Forelimb muscle (tissue), 1 donor: ENCODE results near the gene HES4. TPM values are rescaled to one million over a fixed set of nuclear protein-coding genes. Genes with fewer than 3 reads are reported as not detected.
"Not testable (repeated sequence)": the region's sequence is repeated elsewhere in the genome, so short reads cannot be mapped to it uniquely, and the experiment has no call there.

ENCODE experiments used
- DNase-seq: peaks from one replicate; pipeline ENCODE4 v3.0.0-alpha.2; 2013; ENCODE audit warnings: low read depth
- polyA plus RNA-seq: library from polyadenylated mRNA; unstranded; fragments of 120-200 nt; gene quantifications from one replicate; pipeline ENCODE4 v1.2.1, GENCODE V29; 2013; ENCODE audit not compliant: insufficient read length

Gene HES4
- polyA plus RNA-seq, 1 donor, result 19.9 TPM

DNA sequence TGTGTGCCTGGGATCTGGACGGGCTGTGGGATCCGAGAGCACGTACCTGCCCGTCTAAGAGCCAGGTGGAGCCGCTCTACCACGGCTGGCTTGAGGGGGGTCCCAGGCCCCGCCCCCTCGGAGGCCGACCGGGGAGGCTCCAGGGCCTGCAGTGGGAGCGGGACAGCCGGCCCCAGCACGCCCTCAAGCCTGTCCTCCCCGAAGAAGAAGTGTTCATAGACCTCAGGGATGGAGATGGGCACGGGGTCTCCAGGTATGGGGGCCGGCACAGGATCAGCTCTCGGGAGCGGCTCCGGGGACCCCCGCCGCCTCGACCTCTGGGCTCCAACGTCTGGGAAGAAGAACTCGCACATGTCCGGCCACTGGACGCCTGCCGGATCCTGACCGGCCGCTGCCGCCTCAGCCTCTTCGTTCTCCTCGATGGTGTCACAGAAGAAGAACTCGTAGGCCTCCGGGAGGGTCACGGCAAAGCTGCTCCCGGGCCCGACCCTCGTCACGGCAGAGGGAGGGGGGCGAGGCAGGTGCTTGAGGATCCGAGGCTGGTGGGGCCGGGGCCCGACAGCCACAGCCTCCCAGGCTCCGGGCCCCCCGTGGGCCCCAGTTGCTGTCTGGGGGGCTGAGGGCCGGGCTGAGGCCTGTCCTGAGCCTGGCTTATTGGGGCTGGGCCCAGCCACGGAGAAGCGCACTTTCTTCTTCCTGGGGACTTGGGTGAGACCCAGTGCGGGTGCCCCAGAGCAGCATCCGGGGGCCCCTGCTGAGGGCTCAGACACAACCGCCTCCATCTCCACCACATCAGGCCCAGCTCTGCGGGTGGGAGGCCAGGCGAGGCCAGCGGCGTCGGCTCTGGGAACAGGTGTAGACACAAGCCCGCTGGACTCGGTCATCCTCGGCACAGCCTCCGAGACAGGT, 20.8 kb downstream of the HES4 start:
- no peak for DNase-seq

GRCh38 chr1:978069-978834, 21.6 kb downstream of the HES4 start:
- no peak for DNase-seq

- not testable (repeated sequence) for DNase-seq
Measured at GRCh38 chr1:976791-977190, 23.1 kb downstream of the HES4 start.

- DNase-seq, result no peak
Measured at GRCh38 chr1:975896-976683, 23.8 kb downstream of the HES4 start.

DNA sequence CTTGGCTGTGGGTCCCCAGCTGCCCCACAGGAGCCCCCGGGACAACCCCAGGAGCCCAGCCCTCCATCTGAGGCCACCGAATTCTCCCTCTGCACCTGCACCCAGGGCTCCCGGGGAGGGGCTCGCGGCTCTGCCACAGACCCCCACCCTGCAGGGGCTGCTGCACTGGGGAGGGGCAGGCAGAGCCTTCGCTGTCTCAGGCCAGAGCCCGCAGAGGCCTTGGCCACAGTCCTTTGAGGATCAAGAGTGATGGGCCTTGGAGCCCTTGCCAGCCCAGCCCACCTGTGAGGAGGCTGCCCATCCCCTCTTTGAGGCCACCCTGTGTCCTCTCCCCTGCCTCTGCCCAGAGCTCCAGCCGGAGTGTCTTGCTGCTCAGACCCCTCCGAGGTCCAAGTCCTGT, 24.5 kb downstream of the HES4 start:
- no peak for DNase-seq

DNA sequence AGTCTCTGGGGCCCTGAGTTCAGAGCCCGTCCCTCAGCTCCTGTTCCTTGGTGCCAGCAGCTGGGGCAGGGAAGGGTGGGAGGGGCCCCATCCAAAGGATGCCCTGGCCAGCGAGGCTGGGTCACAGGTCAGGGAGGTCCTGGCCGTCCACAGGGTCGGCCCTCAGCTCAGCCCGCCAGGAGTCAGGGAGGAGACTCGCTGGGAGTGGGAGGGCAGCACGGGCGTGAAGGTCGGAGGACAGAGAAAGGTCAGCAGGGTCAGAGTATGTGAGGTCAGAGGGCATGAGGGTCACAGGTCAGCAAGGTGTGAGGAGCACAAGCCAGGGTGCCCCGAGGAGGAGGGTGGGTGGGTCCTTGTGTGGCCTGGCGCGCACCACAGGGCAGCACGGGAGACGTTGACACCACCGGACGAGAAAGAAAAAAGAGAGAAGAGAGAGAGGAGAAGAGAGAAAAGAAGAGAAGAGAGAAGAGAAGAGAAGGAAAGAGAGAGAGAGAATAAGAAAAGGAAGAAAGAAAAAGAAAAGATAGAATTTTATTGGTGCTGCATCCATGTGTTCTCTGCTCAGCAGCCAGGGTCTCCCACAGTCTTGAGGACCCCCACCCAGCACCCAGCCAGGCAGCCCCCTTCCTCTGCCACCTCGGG, 25.1 kb downstream of the HES4 start:
- no peak for DNase-seq

DNA sequence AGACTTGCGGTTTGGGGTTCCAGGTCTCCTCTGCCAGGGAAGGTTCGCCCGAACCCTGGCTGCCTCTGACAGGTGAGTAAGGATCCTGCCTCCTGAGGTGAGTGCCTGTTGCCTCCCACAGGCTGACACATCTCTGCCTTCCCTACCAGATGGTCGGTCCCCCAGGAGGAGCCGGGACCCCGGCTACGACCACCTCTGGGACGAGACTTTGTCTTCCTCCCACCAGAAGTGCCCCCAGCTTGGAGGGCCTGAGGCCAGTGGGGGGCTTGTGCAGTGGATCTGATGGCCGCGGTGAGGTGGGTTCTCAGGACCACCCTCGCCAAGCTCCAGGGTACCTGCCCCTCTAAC, 25.6 kb downstream of the HES4 start:
- DNase-seq, result no peak

GRCh38 chr1:973459-974292, 26.2 kb downstream of the HES4 start:
- DNase-seq, result no peak

- no peak for DNase-seq
Measured at GRCh38 chr1:972726-973458, 27.0 kb downstream of the HES4 start.

DNA sequence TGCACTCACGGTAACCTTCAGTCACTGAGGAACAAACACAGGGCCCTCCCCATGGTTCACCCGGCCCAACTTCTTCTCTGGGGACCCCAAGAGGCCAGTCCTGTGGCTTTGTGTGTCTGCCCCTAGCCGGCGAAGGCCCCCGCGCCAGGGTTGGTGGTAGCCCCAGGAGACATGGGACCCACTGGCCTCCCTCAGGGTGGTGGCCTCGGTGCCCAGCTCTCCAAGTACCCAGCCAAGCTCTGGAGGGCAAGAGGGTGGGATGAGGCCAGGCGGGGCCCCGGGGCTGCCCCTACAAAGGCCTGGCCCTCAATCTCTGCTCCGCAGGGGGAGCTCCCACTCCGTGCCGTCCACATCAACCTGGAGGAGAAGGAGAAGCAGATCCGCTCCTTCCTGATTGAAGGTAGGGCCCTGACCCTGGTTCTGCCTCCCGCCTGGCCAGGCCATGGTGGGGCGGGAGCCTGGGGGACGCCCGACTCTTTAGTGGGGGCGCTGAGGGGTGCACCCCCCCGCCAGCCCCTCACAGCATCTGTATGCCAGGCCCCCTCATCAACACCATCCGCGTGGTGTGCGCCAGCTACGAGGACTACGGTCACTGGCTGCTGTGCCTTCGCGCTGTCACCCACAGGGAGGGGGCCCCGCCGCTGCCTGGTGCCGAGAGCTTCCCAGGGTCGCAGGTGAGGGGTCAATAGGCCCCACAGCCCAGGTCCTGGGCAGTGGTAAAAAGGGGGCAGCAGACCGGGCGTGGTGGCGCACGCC, 28.0 kb downstream of the HES4 start:
- DNase-seq, result no peak

GRCh38 chr1:970973-971730, 28.7 kb downstream of the HES4 start:
- no peak for DNase-seq

DNA sequence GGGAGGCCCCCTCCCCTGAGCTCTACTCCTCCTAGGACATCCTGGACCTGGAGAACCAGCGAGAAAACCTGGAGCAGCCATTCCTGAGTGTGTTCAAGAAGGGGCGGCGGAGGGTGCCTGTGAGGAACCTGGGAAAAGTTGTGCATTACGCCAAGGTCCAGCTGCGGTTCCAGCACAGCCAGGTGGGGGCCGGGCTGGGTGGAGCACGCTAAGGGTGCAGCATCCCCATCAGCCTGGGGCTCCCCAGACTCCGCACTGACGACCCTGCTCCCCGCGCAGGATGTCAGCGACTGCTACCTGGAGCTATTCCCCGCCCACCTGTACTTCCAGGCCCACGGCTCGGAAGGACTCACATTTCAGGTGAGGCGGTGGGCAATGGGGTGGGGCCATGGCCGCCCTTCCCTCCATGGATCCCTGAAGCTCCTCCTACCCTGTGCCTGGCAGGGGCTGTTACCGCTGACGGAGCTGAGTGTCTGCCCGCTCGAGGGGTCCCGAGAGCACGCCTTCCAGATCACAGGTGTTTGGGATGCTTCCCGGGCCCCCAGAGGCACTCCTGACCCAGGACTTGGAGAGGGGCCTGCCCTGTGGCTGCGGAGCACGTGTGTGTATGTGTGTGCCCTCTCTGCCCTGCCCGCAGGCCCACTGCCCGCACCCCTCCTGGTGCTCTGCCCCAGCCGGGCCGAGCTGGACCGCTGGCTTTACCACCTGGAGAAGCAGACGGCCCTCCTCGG, 29.5 kb downstream of the HES4 start:
- no peak for DNase-seq

- DNase-seq, result no peak
Measured at GRCh38 chr1:969260-969855, 30.5 kb downstream of the HES4 start.

- DNase-seq, result no peak
Measured at GRCh38 chr1:967466-968343, 32.2 kb downstream of the HES4 start.

DNA sequence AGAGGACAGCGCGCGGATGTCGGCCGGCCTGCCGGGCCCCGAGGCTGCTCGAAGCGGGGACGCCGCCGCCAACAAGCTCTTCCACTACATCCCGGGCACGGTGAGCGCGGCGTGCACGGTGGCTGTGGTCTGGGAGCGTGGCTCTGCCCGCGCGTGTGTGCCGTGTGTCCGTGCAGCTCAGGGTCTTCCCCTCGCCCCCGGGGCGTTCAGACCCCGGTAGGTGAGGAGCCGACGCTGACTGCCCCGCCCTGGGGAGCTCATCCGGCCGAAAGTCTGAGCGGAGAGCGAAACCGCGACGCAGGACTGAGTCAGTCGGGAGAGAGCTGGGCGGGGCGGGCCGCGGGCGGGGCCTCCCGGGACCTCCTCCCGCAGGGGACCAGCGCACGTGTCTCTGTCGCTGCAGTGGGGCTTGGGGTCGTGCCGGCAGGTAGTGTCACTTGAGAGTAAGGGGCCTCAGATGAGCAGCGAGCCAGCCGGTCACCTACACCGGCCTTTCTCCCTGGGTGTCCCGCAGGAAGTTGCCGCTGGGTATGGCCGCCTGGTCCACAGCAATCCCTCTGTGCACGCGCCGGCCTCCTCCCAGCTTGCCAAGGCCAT, 33.1 kb downstream of the HES4 start:
- DNase-seq, result no peak

GRCh38 chr1:966135-966703, 33.7 kb downstream of the HES4 start, which contains the start of gene PLEKHN1:
Gene PLEKHN1 (plus strand): TSS chr1:966482. CDS start chr1:966532, 50 bp downstream.
- DNase-seq, result no peak
